Activated CD8-positive, alpha-beta memory T cell treated with anti-CD3 and anti-CD28 coated beads, Interleukin-2, amount 50 U/mL, for 4 hours (primary cell): ENCODE measurements around the gene NFIX.

Source experiments
- DNase-seq: peaks from one replicate; pipeline ENCODE4 v3.0.0-alpha.2; 2020

Gene NFIX

DNA sequence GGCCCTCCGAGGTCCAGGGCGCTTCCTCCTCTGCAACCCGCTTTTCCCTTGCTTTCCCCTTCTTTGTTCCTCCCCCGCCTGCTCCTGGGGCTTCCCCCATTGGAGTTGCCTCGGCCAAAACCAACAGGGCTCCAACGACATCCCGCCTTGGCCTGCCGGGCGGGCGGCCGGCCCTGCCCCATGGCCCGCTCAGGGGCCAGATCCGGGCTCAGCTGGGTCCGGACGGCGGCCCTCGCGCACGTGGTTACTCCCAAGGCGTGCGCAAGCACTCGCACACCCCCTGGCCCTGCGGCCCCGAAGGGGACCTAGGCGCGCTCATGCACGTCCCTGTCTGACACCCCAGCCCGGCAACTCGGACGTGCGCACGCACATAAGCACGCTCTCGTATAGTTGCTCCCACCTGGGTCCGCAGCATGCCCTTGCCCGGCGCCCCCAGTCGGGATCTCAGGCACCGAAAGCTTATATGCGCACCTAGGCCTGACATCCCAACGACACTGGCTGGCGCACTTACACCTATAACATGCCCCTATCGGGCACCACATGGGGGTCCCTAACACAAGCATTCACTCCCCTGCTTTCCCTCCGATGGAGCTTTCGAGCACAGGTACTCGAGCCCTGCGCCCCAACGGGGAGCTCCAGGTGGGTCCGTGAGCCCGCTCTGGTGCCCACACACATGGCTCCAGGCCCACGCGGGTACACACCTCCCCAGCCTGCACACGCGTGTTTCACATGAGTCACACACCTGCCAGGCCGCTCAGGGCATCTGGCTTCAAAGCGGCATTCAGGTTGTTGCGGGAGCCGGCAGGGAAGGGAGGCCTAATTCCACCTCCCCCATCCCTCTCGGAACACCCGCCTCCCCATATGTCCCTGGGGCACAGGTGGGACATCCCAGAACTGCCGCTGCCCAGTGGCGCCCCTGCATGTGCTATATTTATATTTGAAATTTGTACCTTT, 15.0 kb downstream of the NFIX start:
- DNase-seq = no peak

DNA sequence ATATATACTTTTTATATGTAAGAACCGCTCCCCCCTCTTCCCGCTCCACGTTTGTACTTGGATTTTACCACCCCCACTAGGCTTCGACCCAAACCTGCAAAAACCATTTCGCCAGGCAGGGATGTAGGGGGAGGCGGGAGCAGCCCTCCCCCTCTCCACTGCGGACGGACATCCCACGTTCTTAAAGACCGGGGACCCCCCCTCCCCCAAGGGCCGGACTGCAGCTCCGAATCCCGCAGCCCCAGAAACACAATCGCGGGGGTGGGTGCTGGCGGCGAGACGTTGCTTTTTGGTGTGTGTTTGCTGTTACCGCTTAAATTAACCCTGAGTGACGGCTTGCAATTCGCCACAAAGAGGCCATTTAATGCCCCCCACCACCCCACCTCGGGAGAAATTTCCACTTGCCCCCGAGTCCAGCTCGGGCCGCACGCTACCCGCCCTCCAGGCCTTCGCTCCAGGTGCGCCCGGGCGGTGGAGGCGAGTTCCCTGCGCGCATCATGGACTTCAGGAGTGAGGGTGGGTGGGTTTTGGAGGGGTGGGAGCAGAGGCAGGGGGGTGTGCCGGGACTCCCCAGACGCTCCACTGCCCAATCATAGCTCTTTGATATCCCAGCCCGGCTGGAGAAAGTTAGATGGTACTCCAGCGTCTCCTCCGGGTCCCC, 15.8 kb downstream of the NFIX start:
- no peak for DNase-seq

DNA sequence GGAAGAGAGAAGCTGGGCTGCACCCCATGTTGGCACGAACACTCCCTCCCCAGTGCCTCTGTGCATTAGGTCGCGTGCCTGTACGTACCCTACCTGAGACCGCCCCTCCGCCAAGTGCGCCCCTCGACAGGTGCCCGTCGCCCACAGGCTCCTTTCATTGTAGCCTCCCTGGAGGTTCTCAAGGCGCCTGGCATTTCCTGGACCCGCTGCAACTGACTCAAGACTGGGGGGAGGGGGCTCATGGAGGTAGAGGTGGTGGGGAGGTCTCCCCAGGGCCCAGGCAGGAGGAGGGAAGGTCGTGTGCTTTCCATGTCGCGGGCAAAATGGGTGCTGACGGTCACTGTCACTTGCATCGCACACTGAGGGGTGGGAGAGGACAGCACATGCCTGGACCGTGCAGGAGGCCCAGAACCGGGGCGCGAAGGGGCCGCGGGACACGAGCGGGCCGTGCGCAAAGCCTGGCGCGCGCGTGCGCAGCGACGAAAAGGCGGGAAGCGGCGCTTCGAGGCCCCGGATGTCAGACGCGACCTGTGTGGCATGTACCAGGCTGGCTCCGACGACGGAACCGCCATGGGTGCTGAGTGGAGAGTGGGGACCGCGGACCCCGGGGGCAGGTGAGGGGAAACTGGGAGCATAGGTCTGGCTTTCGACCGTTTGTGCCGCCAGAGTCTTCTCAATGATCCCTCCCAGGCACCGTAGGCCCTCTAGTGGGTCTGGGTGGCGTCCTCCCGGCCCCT, 16.5 kb downstream of the NFIX start:
- DNase-seq = no peak

DNA sequence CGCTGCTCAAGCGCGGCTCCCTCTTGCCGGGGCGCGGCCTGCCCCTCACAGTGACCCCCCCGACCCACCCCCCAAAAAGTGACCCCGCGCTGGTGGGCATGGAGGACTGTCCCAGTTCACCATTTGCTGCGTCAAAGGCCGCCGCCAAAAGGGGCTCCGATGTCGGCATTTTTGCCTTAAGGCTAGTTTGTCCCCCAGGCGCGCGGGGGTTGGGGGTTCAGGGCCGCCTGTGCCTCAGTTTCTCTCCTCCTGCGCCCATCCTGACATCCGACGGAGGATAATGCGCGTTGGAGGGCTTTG, 17.1 kb downstream of the NFIX start:
- DNase-seq = no peak

DNA sequence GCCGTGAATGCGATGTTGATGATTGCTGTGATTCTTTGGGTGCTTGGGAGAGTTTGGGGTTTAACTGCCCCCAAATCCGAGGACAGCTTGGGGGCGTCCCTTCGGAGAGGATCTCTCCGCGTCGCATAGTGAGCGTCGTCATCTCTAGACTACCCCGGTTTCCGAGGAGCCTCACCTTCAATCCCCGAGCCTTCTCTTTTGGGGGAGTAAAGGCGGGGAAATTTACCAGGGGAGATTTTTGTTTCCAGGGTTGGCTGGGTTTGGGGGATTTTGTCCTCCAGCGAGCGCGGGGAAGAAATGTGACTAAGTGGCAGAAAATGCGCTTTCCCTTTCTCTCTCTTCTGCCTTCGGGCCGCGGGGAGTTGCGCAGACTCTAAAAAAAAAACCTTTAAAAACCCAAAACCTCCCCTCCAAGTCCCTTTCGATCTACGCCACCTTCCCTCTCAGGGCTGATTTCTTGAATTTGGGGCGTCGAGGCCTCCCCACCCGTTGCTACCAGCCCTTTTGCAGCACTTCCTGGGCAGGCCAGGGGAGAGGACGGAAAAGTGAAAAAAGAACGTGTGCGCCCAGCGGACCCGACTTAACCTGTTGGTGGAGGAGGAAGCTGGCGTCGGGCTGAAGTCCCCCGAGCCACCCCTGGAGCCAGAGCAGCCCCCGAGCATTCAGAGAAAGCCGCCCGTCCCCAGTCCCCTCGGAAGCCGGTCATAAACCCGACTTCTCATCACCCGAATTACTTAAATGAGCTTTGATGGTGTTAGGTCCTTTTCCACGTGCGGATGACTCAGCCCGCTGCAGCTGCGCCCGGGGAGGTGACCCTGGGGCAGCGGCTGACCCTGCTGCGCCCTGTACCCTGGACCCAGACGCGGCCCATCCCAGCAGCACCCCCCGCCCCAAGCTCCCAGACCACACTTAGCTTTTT, 17.7 kb downstream of the NFIX start:
- peak; percentile 32 for DNase-seq

DNA sequence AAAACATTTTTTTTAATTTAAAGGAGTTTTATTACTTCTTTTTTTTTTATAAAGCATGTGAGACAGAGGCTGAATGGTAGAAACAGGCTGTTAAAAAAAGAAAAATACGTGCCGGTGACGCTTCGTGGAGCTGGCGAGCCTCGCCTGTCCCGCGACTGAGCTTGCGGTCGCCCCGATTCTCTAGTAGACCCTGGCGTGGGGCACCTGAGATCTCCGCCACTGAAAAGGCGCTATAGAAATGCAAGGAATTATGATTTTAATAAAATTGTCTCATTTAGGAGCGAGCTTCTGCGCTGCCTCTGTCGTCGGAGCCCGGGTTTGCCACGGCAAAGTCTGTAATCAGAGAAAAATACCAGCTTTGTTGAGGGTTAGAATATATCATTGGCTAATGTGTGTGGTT, 18.4 kb downstream of the NFIX start:
- no peak for DNase-seq

DNA sequence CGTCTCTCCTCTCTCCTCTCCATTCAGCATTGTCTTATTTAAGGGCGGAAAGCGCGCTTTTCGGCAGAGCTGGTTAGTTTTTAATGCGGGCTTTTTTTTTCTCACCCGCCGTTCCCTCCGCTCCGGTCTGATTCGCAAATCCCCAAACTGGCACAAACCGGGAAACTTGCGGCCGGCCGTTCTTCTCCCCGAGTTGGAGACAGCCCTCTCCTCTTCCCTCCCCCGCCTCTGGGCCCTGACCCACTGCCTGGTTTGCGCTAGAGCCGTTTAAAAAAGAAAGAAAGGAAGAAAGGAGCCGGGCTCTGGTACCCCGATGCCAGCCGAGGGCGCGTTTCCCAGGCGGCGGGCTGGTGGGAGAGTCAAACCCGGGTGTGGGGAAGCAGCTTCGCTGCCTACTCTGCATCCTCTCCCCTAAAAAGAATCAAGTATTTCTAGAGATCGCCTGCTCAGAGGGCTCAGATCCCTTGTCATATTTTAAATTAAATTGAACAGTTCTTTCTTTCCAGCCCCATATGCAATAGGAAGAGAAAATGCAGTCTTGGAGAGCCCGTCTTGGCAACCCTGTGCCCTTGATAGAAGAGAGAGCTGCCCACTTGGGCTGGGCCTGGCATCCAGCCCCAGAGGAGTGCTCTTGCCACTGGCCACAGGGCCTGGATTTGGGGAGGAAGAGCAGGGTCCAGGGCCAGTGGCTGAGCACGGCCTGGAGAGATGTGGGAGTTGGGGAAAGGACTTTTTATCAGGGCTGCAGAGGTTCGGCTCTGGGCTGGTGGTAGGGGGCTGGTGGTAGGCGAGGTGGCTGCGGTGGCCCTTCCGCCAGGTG, 19.0 kb downstream of the NFIX start:
- DNase-seq = no peak

DNA sequence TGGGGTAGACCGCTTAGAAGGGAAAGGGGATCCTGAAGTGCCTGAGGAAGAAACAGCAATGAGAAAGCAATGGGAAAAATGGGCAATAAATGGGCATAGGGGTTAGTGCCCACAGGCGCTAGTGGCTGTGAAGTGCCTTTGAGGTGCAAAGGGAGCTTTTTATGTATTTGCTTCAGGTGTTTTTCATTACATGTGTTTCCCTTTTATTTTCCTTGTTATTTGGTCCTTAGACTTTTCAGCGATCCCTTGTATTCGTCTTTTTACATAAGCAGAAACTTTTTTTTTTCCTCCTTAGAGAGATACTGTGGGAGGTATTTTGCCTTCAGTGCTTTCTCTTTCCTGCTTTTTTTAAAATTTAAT, 19.6 kb downstream of the NFIX start:
- no peak for DNase-seq

DNA sequence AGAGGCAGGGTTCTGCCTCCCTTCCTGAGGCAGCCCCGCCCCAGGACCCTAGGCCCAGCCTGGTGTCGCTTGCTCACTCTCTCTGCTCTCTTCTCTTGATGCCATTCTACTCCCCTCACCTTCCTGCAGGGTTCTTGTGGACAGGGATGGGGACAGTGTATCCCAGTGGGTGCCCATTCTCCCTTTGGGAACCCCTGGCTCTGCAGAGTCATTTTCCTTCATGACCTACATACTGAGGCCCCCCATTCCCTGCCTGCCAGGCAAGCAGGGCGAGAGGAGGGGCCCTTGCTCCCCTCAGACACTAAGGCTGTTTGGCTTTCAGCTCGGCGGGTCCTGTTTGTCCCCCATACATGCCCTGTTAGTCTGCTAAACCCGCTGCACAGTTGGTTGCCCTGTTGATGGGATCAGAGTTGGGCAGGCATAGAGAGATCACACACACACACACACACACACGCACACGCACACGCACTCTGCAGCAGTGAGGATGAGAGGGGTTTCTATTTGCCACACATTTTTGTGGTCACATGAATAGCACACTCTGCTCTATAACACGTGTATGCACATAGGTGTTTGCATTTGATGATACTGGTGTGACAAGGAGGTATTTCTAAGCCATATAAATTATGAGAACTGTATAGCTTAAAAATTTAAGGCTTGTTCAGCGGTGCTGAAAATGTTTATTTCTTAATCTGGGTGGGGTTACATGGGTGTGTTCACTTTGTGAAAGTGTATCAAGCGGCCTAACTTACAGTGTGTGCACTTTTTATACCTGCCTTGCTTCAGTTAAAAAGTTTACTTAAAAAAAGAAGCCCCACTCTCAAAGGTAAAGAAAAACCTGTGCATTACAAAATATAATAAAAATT, 20.3 kb downstream of the NFIX start:
- no peak for DNase-seq

DNA sequence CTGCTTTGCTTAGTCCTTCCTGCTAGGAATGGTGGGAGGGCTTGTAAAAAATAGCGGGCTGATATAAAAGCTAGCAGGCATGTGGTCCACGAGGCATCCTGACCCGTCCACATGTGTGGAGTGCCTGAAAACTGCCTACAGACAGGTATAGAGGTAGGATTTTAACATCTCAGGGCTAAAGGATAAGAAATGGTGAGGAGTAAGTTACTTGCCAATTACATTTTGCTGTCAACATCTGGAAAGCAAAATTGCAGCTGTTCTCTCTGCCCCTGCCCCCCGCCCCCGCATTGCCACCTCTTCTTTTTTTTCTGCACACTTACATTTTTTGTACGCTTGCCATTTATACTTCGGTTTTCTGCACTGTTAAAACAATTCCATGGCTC, 21.0 kb downstream of the NFIX start:
- DNase-seq = no peak

DNA sequence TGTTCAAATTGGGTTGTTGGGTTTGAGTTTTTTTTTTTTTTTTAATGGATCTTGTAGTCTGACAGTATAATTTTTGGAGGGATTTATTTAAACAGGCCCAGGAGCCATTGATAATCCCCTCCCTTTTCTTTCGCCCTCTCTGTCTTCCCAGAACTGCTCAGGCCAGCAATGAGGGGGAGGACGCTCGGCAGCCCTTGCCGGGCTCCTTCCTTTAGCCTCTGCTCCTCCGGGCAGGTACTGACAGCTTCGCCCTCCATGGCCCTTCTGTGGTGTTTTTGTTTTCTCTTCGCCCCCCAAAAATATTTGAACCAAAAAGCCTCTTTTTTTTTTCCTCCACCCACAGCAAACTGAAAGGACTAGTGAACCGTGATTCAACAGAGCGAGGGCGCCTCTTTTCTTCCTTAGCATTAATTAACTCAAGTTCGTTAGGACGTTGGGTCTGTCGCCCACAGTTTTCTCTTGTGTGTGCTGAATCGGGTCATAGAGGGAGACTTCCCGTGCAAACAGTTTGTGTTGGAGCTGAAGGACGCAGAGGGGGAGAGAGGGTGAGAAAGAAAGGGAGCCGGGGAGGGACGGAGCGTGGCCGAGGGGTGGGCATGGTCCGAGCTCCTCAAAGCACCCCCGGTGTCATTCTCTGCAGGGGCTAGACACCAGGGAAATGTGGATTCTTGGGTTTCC, 21.5 kb downstream of the NFIX start:
- DNase-seq = no peak

DNA sequence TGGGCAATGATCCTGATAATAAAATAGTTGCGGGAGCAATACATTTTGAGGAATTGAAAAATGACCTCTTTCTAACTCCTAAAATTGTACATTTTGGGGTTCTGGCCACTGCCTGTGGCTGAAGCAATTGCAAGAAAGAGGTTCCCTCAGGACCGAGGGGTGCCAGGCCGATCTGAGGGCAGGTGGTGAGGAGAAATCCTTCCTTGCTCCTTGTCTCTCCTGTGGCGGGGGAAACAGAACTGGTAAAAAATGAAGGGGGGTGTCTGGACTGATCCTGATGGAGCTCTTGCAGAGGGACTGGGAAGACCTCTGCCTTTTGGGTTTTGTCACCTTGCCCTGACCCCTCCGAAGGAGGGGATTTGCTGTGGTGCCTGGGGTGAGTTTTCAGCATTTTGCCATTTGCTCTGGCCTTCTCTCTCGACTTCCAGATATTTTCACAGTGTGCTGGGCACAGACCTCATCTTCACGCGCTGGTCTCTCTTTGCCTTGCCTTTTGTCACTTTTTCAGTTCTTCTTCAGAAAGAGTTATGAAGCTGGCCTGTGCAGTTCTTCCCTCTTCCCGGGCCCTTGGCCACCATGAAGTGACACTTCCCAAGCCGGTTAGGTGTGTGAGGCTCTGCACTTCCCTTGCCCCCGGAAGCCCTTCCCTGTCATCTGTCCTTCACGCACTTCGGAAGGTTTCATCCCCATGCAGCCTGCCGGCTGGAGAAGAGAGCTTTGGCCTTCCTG, 22.2 kb downstream of the NFIX start:
- DNase-seq = no peak

DNA sequence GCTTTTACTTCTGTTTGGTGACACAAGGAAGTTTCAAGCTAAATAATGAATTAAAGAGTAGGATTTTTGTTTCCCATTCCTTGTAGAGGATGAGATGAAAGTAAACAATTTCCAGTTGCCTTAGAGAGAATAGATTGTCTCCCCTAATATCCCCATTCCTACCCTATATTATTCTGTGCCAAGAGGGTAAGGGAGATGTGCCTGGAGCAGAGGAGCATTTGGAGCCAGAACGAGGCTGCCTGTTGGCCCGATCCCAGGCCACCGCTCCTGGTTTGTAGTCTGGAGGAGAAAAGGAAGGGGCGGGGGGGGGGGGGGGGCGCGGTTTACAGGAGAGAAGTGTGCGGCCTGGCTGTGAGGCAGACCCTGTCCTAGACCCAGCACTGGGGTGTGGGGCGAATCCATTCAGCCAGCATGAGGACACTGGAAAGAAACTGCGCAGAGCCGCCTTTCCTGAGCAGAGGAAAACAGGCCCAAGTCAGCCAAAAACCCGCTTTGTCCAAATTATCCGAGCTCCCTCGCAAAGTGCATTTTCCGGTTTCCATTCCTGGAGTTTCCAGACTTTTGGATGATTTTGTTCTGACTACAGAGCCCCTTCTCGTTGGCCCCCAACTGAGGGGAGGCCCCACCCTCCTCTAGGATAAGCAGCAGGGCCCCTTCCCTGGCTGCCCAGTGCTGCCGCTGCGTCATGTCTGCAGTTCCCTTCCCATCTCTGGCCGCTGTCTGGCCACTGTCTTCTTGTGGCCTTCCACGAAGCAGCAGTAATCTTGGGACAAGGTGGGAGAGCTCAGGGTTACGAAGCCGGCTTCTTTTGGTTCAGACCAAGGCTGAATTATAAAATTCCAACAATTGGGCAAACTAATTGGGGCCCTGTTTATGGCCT, 23.0 kb downstream of the NFIX start:
- no peak for DNase-seq

DNA sequence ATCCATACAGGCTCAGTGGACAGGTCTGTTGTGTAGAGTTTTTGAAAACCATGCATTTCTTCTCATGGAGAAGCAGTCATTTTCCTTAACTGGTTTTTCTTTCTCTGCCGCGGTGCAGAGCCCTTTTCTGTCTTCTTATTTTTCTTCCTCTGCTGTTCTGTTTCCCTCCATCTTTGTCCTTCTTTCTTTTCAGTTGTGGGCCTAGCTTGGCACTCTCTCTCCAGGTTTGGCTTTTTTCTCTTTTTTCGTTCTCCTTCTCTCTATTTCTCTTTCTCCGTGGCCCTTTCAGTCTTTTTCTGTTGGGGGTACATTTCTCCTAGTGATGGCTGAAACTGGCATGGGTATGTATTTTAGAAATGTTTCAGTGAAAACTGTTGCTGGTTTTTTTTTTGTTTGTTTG, 24.1 kb downstream of the NFIX start:
- no peak for DNase-seq

DNA sequence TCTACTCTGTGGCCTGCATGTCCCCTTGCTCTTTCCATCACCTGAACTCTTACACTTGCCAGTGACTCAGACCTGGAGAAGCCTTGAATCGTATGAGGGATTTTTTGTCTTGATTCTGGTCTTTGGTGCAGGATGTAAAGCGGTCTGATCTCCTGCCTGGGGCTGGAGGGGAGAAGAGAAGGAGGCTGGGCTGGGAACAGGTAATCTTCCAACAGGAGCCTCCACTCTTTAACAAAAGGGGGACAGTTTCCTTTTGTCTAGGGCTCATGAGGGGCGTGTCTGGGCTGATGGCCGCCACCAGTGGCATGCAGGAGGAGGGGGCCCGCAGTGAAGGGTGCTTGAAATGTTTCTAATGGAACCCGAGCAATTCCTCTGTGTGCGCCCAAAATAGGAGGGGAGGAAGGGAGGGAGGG, 24.7 kb downstream of the NFIX start:
- no peak for DNase-seq

DNA sequence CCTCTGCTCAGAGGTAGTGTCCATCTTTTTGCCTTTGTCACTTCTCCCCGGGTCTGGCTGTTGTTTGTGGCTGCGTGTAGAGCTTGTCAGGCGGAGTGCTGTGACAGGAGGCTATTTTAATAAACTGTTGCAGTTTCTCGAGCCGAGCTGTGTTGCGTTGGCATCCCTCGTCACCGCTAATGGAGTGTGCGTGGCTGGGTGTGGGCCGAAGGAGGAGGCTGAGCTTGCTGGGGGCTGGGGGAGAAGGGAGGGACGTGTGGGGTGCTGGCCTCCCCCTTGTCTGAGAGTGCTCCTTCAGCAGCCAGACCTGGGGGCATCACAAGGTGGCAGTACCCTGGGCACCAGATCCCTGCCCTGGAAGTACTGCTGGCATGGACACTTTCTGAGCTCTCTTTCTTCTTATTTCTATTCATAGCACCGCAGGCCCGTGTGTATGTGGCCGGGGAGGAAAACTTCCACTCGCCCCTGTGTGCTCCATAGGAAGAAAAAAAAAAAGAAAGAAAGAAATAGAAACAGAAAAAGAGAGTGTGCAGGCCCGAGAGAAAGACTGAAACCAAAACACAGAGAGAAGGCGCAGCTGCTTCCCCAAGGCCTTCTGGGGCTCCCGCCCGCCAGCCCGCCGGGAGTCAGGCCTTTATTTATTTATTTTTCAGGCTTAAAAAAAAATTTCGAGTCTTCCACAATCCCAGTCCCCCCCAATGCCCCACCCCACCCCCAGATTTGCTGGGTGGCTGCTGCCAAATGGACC, 27.0 kb downstream of the NFIX start:
- no peak for DNase-seq

DNA sequence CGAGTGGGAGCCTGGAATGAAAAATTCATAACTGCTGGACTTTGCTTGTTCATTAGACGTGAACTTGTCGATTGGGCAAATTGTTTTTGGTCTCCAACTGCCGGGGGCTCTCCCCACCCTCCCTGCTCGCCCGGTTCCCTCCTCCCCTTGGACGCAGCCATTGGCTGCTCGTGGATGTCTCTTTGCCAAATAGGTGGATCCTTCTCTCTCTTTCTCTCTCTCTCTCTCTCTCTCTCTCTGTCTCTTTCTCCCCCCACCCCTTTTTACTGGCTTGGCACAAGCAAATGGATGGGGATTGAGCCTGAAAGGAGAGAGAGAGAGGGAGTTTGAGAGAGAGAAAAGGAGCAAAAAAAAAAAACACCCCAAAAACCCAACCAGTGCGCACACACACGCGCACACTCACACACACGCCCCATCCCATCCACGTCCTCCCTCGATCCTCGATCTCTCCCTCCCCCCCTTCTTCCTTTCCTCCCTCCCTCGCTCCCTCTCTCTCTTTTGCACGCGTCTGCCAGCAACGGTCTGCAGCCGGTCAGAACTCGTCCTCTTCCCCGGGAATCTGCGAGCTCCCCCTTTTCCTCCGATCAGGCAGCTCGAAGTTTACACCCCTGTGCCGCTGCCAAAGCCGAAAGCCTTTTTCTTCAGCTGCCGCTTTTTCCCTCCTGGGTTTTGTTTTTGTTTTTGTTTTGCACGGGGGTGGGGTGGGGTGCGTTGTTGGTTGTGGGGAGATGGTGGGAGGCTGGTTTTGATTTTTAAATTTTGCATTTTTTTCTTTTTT, 27.8 kb downstream of the NFIX start:
- DNase-seq = no peak
